ENCODE measurements around the gene PPA1.
"Not testable (repeated sequence)": the region's sequence is repeated elsewhere in the genome, so short reads cannot be mapped to it uniquely, and the experiment has no call there.

- not testable (repeated sequence) for TF ChIP-seq ARNTL (CRISPR knock-in tag; IDR thresholded peaks at IDR 0.05; ENCODE audit: borderline replicate concordance, low read depth); PPARA (CRISPR knock-in tag; IDR thresholded peaks at IDR 0.05; ENCODE audit: borderline replicate concordance); CSDC2 (CRISPR knock-in tag; IDR thresholded peaks at IDR 0.05); RARB (CRISPR knock-in tag; IDR thresholded peaks at IDR 0.05); PATZ1 (CRISPR knock-in tag; IDR thresholded peaks at IDR 0.05; ENCODE audit: borderline replicate concordance); ZFP30 (CRISPR knock-in tag; IDR thresholded peaks at IDR 0.05); ZFP3 (CRISPR knock-in tag; IDR thresholded peaks at IDR 0.05); CREB5 (CRISPR knock-in tag; IDR thresholded peaks at IDR 0.05; ENCODE audit: low read depth)
Observed at GRCh38 chr10:70179209-70179608, 54.0 kb downstream of the PPA1 start.

Measured in SK-N-SH treated with all-trans-retinoic acid at 6 μM for 48 hours (cell line).